ENCODE results near the gene AVEN.

Gene AVEN

GRCh38 chr15:33844186-33844585 lies 194.8 kb downstream of the AVEN start:
- Histone ChIP-seq H4K20me1 (ENCODE audit: control insufficient read depth, insufficient read depth, low read depth, low read length) (no peaks in the 10 kb centered on the region), H3K4me2 (ENCODE audit: low read length) (no peak overlapping the region), H3K27ac (ENCODE audit: low read depth, low read length) (no peak overlapping the region), H3K9me3 (ENCODE audit: control insufficient read depth, insufficient read depth, low read length) (no peaks in the 10 kb centered on the region), H3K4me3 (ENCODE audit: low read length) (no peak overlapping the region), H3K36me3 (ENCODE audit: control insufficient read depth, low read length) (no peaks in the 10 kb centered on the region), H3K9me2 (replicated peaks; ENCODE audit: control insufficient read depth, low read length) (no peaks in the 10 kb centered on the region), H3K4me1 (ENCODE audit: control insufficient read depth, low read length) (no peaks in the 10 kb centered on the region), H3K79me2 (ENCODE audit: control insufficient read depth, low read length) (no peaks in the 10 kb centered on the region), H3K27me3 (ENCODE audit: control insufficient read depth, low read length) (no peaks in the 10 kb centered on the region), H3F3A (ENCODE audit: control insufficient read depth, insufficient read depth) (no peaks in the 10 kb centered on the region)
- TF ChIP-seq EZH2phosphoT487 (IDR thresholded peaks at IDR 0.05; ENCODE audit: borderline replicate concordance, low read length), result no peak
- TF ChIP-seq CTCF (IDR thresholded peaks at IDR 0.05; ENCODE audit: low read depth, low read length, poor library complexity, severe bottlenecking), result no peak

GRCh38 chr15:33840615-33841014 lies 198.4 kb downstream of the AVEN start:
- no peaks in the 10 kb centered on the region for H3F3A ChIP-seq (ENCODE audit: control insufficient read depth, insufficient read depth)
- no peaks in the 10 kb centered on the region for H3K27me3 ChIP-seq (ENCODE audit: control insufficient read depth, low read length)
- H3K79me2 ChIP-seq (ENCODE audit: control insufficient read depth, low read length), result no peaks in the 10 kb centered on the region
- H3K4me1 ChIP-seq (ENCODE audit: control insufficient read depth, low read length), result no peaks in the 10 kb centered on the region
- no peak overlapping the region for H3K27ac ChIP-seq (ENCODE audit: low read depth, low read length)
- no peaks in the 10 kb centered on the region for H4K20me1 ChIP-seq (ENCODE audit: control insufficient read depth, insufficient read depth, low read depth, low read length)
- H3K4me2 ChIP-seq (ENCODE audit: low read length), result no peak overlapping the region
- H3K9me3 ChIP-seq (ENCODE audit: control insufficient read depth, insufficient read depth, low read length), result no peaks in the 10 kb centered on the region
- TF ChIP-seq CTCF (IDR thresholded peaks at IDR 0.05; ENCODE audit: low read depth, low read length, poor library complexity, severe bottlenecking), result no peak
- no peak for TF ChIP-seq EZH2phosphoT487 (IDR thresholded peaks at IDR 0.05; ENCODE audit: borderline replicate concordance, low read length)
- no peaks in the 10 kb centered on the region for H3K36me3 ChIP-seq (ENCODE audit: control insufficient read depth, low read length)
- no peaks in the 10 kb centered on the region for H3K9me2 ChIP-seq (replicated peaks; ENCODE audit: control insufficient read depth, low read length)
- H3K4me3 ChIP-seq (ENCODE audit: low read length), result no peak overlapping the region

- TF ChIP-seq CTCF (IDR thresholded peaks at IDR 0.05; ENCODE audit: low read depth, low read length, poor library complexity, severe bottlenecking) (no peak), EZH2phosphoT487 (IDR thresholded peaks at IDR 0.05; ENCODE audit: borderline replicate concordance, low read length) (no peak)
- no peaks in the 10 kb centered on the region for H3K4me1 ChIP-seq (ENCODE audit: control insufficient read depth, low read length)
- H3F3A ChIP-seq (ENCODE audit: control insufficient read depth, insufficient read depth), result no peaks in the 10 kb centered on the region
- no peaks in the 10 kb centered on the region for H3K79me2 ChIP-seq (ENCODE audit: control insufficient read depth, low read length)
- H3K27me3 ChIP-seq (ENCODE audit: control insufficient read depth, low read length), result no peaks in the 10 kb centered on the region
- no peak overlapping the region for H3K4me2 ChIP-seq (ENCODE audit: low read length)
- no peaks in the 10 kb centered on the region for H4K20me1 ChIP-seq (ENCODE audit: control insufficient read depth, insufficient read depth, low read depth, low read length)
- no peaks in the 10 kb centered on the region for H3K9me2 ChIP-seq (replicated peaks; ENCODE audit: control insufficient read depth, low read length)
- H3K27ac ChIP-seq (ENCODE audit: low read depth, low read length), result no peak overlapping the region
- no peak overlapping the region for H3K4me3 ChIP-seq (ENCODE audit: low read length)
- no peaks in the 10 kb centered on the region for H3K9me3 ChIP-seq (ENCODE audit: control insufficient read depth, insufficient read depth, low read length)
- no peaks in the 10 kb centered on the region for H3K36me3 ChIP-seq (ENCODE audit: control insufficient read depth, low read length)
Observed at GRCh38 chr15:33839540-33839939, 199.5 kb downstream of the AVEN start.

GRCh38 chr15:33837294-33837693 lies 201.7 kb downstream of the AVEN start:
- Histone ChIP-seq H4K20me1 (ENCODE audit: control insufficient read depth, insufficient read depth, low read depth, low read length) (no peaks in the 10 kb centered on the region), H3K9me2 (replicated peaks; ENCODE audit: control insufficient read depth, low read length) (no peaks in the 10 kb centered on the region), H3K4me2 (ENCODE audit: low read length) (no peak overlapping the region), H3K36me3 (ENCODE audit: control insufficient read depth, low read length) (no peaks in the 10 kb centered on the region), H3K79me2 (ENCODE audit: control insufficient read depth, low read length) (no peaks in the 10 kb centered on the region), H3K4me3 (ENCODE audit: low read length) (no peak overlapping the region), H3F3A (ENCODE audit: control insufficient read depth, insufficient read depth) (no peaks in the 10 kb centered on the region), H3K27me3 (ENCODE audit: control insufficient read depth, low read length) (no peaks in the 10 kb centered on the region), H3K9me3 (ENCODE audit: control insufficient read depth, insufficient read depth, low read length) (no peaks in the 10 kb centered on the region), H3K4me1 (ENCODE audit: control insufficient read depth, low read length) (no peaks in the 10 kb centered on the region), H3K27ac (ENCODE audit: low read depth, low read length) (no peak overlapping the region)
- TF ChIP-seq CTCF (IDR thresholded peaks at IDR 0.05; ENCODE audit: low read depth, low read length, poor library complexity, severe bottlenecking), result no peak
- no peak for TF ChIP-seq EZH2phosphoT487 (IDR thresholded peaks at IDR 0.05; ENCODE audit: borderline replicate concordance, low read length)
